ENCODE data around the gene ZNF124. TPM values are rescaled to one million over a fixed set of nuclear protein-coding genes. Genes with fewer than 3 reads are reported as not detected.
"Not testable (repeated sequence)": the region's sequence is repeated elsewhere in the genome, so short reads cannot be mapped to it uniquely, and the experiment has no call there.

The ZNF124 gene
- total RNA-seq, 4 donors from 2014 or later = 47.6 to 75.0 (median 62.4) TPM

- no peaks in the 10 kb centered on the region for H3K27me3 ChIP-seq
- H3K4me1 ChIP-seq = no peaks in the 10 kb centered on the region
- TF ChIP-seq POLR2A (IDR thresholded peaks at IDR 0.05) (no peak), CTCF (IDR thresholded peaks at IDR 0.05) (no peak)
- H3K36me3 ChIP-seq = no peaks in the 10 kb centered on the region
- no peak for DNase-seq
- no peaks in the 10 kb centered on the region for H3K9me3 ChIP-seq
- H3K27ac ChIP-seq = no peak overlapping the region
- intact Hi-C loops (cut with DNase I) = loop anchor here (10.0 kb wide), 1 partner anchor 93 kb away; no protein-coding TSS in a partner anchor
- 95 to 96% methylated on average over 2 of the region's 2 CpGs for WGBS, 2 donors
- H3K4me3 ChIP-seq (replicated peaks in 1 of 3) = no peak overlapping the region
Measured at GRCh38 chr1:247147781-247148180, 24.0 kb downstream of the ZNF124 start.

- H3K4me1 ChIP-seq; H3K27ac ChIP-seq; DNase-seq; H3K4me3 ChIP-seq (replicated peaks in 1 of 3); H3K9me3 ChIP-seq; H3K27me3 ChIP-seq; H3K36me3 ChIP-seq: not testable (repeated sequence)
- intact Hi-C loops (cut with DNase I) = loop anchor here (10.0 kb wide), 1 partner anchor 92 kb away; no protein-coding TSS in a partner anchor
- WGBS, 2 donors = 96 to 98% methylated on average over 10 of the region's 10 CpGs
Measured at GRCh38 chr1:247147120-247147519, 24.7 kb downstream of the ZNF124 start.

GRCh38 chr1:247146671-247147070 lies 25.1 kb downstream of the ZNF124 start:
- intact Hi-C loops (cut with DNase I) = loop anchor here (10.0 kb wide), 1 partner anchor 92 kb away; no protein-coding TSS in a partner anchor
- H3K4me3 ChIP-seq (replicated peaks in 1 of 3) = no peak overlapping the region
- DNase-seq = no peak
- H3K4me1 ChIP-seq = no peaks in the 10 kb centered on the region
- H3K27me3 ChIP-seq = no peaks in the 10 kb centered on the region
- no peaks in the 10 kb centered on the region for H3K36me3 ChIP-seq
- 96 to 98% methylated on average over 3 of the region's 3 CpGs for WGBS, 2 donors
- H3K9me3 ChIP-seq = no peaks in the 10 kb centered on the region
- no peak for TF ChIP-seq CTCF (IDR thresholded peaks at IDR 0.05)
- no peak overlapping the region for H3K27ac ChIP-seq

GRCh38 chr1:247145279-247145678 lies 26.5 kb downstream of the ZNF124 start:
- 95% methylated on average over 6 of the region's 6 CpGs for WGBS, 2 donors

GRCh38 chr1:247139557-247139956 lies 32.3 kb downstream of the ZNF124 start:
- H3K27me3 ChIP-seq; H3K4me1 ChIP-seq; intact Hi-C loops (cut with DNase I); H3K27ac ChIP-seq; H3K36me3 ChIP-seq; DNase-seq; H3K9me3 ChIP-seq; H3K4me3 ChIP-seq (replicated peaks in 1 of 3): not testable (repeated sequence)

More at GRCh38 chr1:247145279-247145678, 26.5 kb downstream of the ZNF124 start:
- Histone ChIP-seq H3K4me1 (no peaks in the 10 kb centered on the region), H3K36me3 (no peaks in the 10 kb centered on the region), H3K9me3 (no peaks in the 10 kb centered on the region), H3K27me3 (no peaks in the 10 kb centered on the region), H3K27ac (no peak overlapping the region), H3K4me3 (replicated peaks in 1 of 3) (no peak overlapping the region)
- intact Hi-C loops (cut with DNase I) = loop anchor here (10.0 kb wide), 1 partner anchor 90 kb away; no protein-coding TSS in a partner anchor
- DNase-seq = no peak
- no peak for TF ChIP-seq CTCF (IDR thresholded peaks at IDR 0.05)

GRCh38 chr1:247131236-247131635 lies 40.6 kb downstream of the ZNF124 start:
- no peaks in the 10 kb centered on the region for H3K9me3 ChIP-seq
- H3K27me3 ChIP-seq = no peaks in the 10 kb centered on the region
- no peak for DNase-seq
- intact Hi-C loops (cut with DNase I) = no loop called here
- H3K27ac ChIP-seq = no peak overlapping the region
- WGBS, 2 donors = 91 to 96% methylated on average over 7 to 9 of the region's 10 CpGs
- H3K36me3 ChIP-seq = no peaks in the 10 kb centered on the region
- TF ChIP-seq POLR2A (IDR thresholded peaks at IDR 0.05) (no peak), CTCF (IDR thresholded peaks at IDR 0.05) (no peak)
- H3K4me1 ChIP-seq = no peaks in the 10 kb centered on the region
- H3K4me3 ChIP-seq (replicated peaks in 1 of 3) = no peak overlapping the region

GRCh38 chr1:247127519-247128282 lies 44.1 kb downstream of the ZNF124 start:
- H3K4me1 ChIP-seq; DNase-seq; H3K27ac ChIP-seq; H3K4me3 ChIP-seq (replicated peaks in 1 of 3); intact Hi-C loops (cut with DNase I); H3K36me3 ChIP-seq; H3K27me3 ChIP-seq; H3K9me3 ChIP-seq: not testable (repeated sequence)
- WGBS, 2 donors = 45 to 58% methylated on average over 13 of the region's 18 CpGs

GRCh38 chr1:247126601-247127000 lies 45.2 kb downstream of the ZNF124 start:
- H3K36me3 ChIP-seq; H3K4me3 ChIP-seq (replicated peaks in 1 of 3); H3K4me1 ChIP-seq; intact Hi-C loops (cut with DNase I); H3K27ac ChIP-seq; H3K9me3 ChIP-seq; H3K27me3 ChIP-seq; DNase-seq: not testable (repeated sequence)
- no CpG with 5 or more reads among the region's 46 CpGs for WGBS, 2 donors

- H3K4me3 ChIP-seq (replicated peaks in 1 of 3); H3K4me1 ChIP-seq; H3K27me3 ChIP-seq; H3K27ac ChIP-seq; DNase-seq; H3K9me3 ChIP-seq; intact Hi-C loops (cut with DNase I); H3K36me3 ChIP-seq: not testable (repeated sequence)
- WGBS, 2 donors = 0% methylated on average over 1 of the region's 25 CpGs; no CpG with 5 or more reads in 1 of the 2 donors
Measured at GRCh38 chr1:247126166-247126565, 45.7 kb downstream of the ZNF124 start.
